C4-2B (cell line): Measurements from ENCODE around the gene ZKSCAN8.

ENCODE experiments used
- ZFX ChIP-seq: fragments of 450-650 bp; IDR thresholded peaks from 2 replicates; pipeline ENCODE4 v1.6.1; 2017
- TF ChIP-seq, protein P1 (sequence below): fragments of 450-650 bp; conservative IDR thresholded peaks from 2 replicates; pipeline ENCODE4 v1.5.1; 2017; ENCODE audit warnings: mild to moderate bottlenecking

DNA sequence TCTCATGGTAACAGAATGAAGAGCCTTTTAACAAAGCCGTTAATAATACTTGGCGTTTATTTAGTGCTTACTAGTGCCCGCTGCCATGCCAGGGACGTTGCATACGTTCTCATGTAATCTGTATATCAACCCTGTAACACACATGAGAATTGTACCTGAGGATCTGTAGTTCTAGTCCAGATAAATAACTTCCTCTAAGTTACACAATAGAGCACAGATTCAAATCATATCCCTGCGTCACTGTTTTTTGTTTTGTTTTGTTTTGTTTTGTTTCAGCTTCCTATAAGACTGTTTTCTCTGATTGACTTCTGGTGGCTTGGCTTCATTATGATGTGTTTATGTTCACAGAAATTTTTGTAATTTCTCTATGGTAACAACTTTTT is 16.7 kb upstream of the ZKSCAN8 start:
- TF ChIP-seq, protein P1, sequence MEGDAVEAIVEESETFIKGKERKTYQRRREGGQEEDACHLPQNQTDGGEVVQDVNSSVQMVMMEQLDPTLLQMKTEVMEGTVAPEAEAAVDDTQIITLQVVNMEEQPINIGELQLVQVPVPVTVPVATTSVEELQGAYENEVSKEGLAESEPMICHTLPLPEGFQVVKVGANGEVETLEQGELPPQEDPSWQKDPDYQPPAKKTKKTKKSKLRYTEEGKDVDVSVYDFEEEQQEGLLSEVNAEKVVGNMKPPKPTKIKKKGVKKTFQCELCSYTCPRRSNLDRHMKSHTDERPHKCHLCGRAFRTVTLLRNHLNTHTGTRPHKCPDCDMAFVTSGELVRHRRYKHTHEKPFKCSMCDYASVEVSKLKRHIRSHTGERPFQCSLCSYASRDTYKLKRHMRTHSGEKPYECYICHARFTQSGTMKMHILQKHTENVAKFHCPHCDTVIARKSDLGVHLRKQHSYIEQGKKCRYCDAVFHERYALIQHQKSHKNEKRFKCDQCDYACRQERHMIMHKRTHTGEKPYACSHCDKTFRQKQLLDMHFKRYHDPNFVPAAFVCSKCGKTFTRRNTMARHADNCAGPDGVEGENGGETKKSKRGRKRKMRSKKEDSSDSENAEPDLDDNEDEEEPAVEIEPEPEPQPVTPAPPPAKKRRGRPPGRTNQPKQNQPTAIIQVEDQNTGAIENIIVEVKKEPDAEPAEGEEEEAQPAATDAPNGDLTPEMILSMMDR, result no peak
- TF ChIP-seq ZFX, result no peak
